COR-L47 (cell line): ENCODE measurements around the gene FIZ1.
A peak's percentile ranks its signal among the peaks of the same experiment; 100 is the strongest.

Source experiments
- DNase-seq: peaks from one replicate; lab custom pipeline; 2025; lab: John Stamatoyannopoulos, UW

Gene FIZ1, protein sequence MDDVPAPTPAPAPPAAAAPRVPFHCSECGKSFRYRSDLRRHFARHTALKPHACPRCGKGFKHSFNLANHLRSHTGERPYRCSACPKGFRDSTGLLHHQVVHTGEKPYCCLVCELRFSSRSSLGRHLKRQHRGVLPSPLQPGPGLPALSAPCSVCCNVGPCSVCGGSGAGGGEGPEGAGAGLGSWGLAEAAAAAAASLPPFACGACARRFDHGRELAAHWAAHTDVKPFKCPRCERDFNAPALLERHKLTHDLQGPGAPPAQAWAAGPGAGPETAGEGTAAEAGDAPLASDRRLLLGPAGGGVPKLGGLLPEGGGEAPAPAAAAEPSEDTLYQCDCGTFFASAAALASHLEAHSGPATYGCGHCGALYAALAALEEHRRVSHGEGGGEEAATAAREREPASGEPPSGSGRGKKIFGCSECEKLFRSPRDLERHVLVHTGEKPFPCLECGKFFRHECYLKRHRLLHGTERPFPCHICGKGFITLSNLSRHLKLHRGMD

DNA sequence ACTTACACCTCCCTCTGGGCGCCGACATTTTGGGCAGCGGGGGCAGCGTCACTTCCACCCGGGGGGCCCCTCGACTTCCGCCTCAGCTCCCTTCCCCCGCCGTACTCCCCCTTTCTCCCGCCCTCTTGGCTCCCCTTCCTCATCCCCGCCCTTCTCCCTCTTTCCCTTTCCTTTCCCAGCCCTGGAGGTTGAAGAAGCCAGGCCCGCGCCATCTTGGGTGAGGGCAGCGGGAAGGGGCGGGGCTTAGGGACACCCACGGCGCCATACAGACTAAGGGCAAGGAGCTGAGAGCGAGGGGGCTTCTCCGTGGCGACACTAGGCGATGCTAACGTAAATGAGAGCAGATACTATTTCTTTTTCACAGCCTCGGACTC, at the start of gene FIZ1:
Gene FIZ1, minus strand, starts transcription at position 50 of the 374 bp plus-strand sequence. CDS start 1,652 bp downstream, outside the sequence.
- DNase-seq = peak; percentile 97

DNA sequence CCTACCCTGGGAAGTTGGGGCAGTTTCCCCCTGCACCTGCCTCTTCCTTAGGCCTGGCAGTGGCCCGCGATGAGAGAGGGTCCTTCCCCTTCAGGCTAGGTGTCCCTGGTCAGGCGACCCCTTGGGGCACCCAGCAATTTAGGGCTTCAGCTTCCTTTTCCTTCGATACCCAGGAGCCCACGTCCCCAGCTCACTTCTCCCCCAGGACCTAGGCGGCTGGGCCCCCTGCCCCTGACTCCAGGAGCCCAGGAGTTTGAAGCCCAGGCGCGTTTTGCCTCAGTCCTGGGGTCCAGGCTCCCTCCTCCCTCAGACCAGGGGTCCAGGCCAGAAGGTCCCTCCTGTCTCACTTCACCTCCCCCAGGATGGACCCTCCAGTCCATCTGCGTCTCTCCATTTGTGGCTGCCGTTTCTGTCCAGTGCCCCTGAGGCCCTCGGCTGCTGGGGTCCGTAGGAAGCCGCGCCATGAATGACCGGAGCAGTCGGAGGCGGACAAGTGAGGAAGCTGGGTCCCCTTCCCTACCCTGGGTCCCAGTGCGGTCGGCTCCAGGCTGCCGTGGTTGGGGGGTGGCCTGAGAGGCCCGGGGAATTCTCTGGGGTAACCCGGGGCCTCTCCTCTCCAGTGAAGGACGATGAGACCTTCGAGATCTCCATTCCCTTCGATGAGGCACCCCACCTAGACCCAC, 49.4 kb upstream of the FIZ1 start:
- DNase-seq = no peak

DNA sequence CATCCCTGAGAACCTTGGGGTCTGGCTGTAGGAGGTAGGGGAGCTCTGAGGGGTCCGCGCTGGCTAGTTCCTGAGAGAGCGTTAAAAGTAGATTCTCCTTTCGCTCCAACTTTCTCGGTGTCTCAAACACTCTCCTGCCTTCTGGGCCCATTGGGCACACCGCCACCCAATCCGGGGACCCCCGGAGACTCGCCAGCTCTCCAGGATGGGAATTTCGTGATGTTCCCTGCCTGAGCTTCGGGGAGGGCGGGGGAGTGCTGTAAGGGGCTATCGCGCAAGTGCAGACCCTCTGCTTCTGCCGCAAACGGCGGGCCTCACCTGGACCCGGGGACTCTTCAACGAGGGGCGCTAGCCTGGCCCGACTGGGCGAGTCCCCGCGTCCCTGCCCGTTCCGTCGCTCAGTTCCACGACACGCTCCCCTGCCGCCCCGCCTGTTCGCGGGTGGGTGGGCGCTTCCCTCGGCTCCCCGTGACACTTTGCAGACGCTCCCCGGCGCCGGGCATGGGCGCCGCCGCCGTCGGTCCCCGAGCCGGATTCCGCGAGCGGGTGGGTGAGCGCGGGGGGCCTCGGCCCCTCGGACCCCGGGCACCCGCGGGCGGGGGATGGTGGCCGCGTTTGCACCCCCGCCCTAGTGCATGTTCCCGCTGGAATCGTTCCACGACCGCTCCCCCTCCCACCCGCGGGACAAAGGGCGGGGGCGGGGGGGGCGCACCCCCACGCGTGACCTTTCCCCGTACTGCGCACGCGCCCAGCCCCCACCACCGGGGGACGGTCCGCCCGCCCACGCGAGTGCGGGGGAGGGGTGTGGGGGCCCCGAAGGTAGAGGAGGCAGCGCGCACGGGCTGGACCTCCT, 48.6 kb upstream of the FIZ1 start, which contains the start of gene CCDC106:
Gene CCDC106, plus strand, starts transcription at position 481 of the 853 bp plus-strand sequence. CDS start 835 bp downstream, outside the sequence.
- DNase-seq = peak; percentile 62

DNA sequence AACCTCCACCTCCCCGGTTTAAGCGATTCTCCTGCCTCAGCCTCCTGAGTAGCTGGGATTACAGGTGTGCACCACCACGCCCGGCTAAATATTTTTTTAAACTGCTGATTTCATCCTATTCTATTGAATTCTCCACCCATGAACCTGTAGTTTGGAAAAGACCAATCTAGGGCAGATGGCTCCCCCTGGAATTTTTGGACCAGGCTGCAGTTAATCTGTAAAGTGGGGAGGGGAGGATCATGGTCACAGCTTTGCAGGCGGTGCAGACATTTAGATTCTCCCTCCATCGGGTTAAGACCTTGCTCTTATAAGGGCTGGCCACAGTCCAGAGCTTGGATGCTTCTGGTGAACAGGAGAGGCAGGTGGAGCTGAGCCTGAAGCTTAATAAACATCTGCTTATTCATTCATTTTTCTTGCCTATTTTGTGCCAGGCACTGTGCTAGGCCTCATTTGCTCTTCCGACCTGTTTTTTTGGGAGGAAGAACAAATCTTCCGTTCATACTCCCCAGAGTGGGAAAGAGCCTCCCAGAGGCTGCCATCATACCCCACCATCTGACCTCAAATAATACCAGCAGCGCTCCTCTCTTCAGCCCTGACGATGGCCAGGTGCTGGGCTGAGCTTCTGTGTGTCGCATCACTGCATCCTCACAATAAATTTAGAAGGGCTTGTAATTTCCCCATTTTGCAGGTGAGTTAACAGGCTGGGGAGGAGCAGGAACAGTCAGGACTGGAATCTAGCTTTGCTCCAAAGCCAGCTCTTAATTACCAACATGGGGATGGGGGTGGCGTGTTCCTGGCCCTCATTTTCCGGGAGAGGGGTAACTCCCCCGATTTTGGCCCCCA, 47.8 kb upstream of the FIZ1 start:
- no peak for DNase-seq

DNA sequence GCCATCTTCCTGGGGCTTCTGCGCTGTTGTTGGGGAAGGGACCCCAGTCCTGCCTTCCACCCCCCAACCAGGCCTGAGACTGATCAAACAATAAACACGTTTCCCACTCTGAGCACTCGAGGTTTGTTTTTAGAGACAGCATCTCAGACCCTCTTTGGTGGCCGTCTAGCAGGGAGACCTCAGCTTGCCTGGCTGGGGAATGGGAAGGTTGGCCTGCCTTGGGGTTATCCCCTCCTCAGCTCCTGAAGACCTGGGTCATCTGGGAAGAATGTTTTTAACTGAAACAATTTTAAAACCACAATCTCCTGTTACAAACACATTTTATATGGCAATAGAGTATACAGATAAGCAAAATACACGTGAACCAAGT, 46.2 kb upstream of the FIZ1 start:
- DNase-seq = no peak

DNA sequence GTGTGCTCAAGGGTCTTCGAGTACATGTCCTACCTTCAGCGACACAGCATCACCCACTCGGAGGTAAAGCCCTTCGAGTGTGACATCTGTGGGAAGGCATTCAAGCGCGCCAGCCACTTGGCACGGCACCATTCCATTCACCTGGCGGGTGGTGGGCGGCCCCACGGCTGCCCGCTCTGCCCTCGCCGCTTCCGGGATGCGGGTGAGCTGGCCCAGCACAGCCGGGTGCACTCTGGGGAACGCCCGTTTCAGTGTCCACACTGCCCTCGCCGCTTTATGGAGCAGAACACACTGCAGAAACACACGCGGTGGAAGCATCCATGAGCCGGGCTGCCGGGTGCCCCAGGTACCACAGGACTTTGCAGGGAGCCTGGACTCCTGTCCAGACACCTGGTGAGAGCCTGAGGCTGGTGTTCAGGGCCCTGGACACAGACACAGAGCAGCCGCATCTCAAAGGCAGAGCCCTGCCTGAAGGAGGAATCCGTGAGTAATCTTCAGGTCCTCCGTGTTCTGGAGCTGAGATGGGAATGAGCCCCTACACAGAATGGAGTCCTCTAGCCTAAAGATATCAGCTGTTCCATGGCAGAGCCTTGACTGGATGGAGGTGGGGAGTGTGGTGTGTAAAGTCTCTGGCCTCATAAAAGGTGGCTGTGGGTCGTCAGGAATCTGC, 45.7 kb upstream of the FIZ1 start:
- DNase-seq = no peak

DNA sequence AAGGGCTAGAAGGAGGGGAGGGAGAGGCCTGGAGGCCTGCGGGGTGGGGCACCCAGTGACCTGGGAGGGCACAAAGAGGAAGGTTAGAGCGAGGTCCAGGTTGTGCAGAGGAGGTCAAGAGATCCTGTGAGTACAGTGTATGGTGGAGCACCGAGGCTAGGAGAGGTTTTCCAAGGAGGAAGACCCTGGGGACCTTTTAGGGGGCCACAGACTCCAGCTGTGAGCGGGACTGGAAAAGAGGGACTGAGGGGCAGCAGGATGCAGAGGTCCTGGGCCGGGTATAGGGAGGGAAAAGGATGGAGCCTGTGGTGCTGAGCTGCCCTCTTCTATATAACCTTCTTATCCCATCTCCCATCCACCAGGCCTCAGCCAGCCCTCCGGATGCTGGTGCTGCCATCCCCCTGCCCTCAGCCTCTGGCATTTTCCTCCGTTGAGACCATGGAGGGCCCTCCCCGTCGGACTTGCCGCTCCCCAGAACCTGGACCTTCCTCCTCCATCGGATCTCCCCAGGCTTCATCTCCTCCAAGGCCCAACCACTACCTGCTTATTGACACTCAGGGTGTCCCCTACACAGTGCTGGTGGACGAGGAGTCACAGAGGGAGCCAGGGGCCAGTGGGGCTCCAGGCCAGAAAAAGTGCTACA, 45.0 kb upstream of the FIZ1 start:
- no peak for DNase-seq

DNA sequence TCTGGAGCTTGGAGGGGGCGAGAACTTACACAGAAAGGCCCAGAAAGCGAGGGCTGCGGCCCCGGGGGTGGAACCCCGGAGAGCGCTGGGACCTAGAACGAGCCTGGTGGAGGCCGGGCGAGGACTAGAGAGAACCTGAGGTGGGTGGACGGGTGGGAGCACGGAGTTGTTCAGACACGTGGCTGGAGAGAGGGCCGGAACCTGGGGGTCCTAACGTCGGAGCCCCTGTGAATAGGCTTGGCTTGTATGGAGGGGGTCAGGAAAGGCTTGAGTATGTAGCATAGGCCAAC, 44.5 kb upstream of the FIZ1 start:
- no peak for DNase-seq

DNA sequence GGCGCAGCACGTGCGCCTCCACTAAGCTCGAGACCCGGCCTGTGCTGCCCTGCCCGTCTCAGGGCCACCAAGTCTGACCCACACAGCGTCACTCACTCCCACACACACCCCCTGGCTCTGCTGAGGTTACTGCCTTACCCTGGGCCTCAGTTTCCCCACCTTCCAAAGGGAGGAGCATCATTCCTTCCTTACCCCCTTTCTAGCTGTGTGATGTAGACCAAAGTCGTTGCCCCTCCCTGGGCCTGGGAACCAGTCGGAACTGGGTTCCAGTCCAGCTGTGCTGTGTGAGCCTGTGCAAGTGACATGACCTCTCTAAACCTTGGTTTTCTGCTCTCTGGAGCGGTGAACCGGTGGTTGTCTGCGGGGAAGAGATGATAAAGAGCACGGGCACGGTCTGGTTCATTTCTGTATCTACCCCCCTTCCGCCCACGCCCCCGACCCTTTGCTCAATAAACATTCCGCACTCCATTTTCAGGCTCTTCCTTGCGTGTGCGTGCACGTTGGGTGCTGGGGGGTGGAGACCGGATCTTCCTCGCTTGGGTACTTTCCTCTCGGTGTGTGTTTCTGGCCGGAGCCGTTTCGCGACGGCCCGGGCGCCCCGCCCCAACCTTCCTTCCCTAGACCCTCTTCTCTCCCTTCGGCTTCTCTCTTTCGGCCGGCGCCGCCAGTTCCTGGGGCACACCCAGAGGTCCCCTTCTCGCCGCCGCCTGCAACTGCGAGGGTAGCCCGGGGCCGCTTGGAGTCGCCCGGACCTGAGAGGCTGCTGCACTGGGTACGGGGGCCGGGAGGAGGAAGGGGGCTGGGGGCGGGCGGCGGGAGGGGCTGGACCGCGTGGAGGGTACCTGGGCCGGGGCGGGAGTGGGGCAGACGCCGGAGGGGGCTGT, 43.9 kb upstream of the FIZ1 start, which contains the start of gene ZNF581:
Gene ZNF581, plus strand, starts transcription at position 647 of the 884 bp plus-strand sequence. CDS start 923 bp downstream, outside the sequence.
- DNase-seq = peak; percentile 45

DNA sequence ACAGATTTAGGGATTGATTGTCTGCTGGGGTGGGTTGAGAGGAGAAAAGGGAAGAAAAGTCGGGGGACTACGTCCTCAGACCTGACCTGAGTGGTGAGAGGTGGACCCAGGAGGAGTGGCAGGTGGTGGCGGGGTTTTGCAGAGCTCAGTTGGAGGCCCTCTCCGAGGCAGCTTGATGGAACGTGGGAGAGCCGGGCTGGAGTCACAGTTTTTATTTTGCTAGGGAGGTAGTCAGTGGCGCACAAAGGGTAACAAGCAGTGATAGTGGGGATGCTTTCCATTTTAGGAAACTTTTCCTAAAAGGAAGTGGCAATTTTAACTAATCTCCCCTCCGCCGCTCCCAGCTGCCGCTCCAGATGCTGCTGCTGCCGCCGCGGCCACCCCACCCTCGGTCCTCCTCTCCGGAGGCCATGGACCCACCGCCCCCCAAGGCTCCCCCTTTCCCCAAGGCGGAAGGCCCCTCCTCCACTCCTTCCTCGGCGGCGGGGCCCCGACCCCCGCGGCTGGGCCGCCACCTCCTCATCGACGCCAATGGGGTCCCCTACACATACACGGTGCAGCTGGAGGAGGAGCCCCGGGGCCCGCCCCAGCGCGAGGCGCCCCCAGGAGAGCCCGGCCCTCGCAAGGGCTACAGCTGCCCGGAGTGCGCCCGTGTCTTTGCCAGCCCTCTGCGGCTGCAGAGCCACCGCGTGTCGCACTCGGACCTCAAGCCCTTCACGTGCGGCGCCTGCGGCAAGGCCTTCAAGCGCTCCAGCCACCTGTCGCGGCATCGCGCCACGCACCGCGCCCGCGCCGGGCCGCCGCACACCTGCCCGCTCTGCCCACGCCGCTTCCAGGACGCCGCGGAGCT, 43.1 kb upstream of the FIZ1 start:
- DNase-seq = no peak

DNA sequence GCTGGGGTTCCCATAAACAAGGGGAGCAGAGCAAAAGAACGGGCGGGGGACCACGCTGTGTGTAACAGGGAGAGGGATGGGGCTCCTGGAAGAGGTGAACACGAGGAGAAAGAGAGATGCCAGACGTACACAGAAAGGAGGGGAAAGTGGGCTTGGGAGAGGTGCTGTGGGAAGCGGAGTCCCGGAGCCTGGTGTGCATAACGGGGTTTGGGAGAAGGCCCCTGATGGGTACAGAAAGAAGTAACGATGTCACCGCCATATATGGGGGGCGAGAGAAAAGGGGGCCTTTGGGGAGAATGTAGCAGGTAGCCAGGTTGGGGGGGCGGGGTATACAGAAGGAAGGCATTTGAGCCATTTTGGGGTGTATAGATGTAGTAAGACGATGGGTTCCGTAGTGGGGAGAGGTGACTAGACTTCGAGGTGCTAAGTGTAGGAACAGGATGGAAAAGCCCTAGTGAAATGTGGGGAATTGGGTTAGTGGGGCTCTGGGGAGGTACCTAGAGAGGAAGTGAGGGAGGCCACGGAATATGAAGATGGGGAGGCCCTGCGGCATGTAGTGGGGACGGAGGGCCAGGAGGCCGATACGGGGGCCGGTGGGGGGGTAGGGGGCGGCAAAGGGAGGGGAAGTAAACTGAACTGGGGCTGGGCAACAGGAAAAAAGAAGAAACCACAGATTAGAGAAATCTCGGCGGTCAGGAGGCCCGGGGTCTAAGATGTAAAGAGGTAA, 42.3 kb upstream of the FIZ1 start:
- DNase-seq = no peak

DNA sequence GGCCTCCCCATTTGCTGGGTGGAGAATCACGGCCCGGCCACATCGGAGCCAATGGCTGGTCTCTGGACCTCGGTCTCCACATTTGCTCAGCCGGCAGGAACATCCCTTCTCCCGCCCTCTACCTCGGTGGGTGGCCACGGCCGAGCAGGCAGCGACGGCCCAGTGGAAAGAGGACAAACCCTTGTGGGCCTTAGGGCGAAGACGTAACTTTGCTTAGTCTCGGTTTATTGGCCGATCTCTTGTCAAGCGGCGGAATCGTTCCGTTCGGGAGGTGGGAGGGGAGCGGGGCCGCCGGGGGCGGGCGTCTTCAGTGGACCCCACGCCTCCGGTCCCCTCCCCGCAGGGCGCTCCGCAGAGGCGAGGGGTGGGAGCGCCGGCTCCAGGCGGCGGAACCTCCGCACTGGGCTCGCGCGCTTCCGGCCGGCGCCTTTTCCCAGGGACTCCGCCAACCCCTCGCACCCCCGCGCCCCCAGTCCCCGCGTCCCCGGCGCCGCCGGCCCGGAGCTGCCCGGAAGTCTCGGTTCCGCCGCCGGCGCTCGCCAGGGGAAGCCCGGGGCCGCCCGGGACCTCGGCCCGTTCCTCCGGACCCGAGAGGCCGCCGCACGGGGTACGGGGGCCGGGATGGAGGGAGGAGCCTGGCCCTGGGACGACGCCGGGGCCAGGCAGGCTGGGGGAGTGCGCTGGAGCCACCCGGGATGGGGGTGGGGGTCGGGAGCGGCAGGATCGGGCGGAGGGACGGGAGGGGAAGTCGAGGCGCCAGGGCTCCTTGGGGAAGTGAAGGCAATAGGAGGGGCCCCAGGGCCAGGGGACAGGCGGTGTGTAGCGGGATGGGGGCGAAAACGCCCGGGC, 41.5 kb upstream of the FIZ1 start, which contains the start of gene ZNF580:
Gene ZNF580, plus strand, starts transcription at position 426 of the 849 bp plus-strand sequence. CDS start 1,507 bp downstream, outside the sequence.
- DNase-seq = peak; percentile 54

DNA sequence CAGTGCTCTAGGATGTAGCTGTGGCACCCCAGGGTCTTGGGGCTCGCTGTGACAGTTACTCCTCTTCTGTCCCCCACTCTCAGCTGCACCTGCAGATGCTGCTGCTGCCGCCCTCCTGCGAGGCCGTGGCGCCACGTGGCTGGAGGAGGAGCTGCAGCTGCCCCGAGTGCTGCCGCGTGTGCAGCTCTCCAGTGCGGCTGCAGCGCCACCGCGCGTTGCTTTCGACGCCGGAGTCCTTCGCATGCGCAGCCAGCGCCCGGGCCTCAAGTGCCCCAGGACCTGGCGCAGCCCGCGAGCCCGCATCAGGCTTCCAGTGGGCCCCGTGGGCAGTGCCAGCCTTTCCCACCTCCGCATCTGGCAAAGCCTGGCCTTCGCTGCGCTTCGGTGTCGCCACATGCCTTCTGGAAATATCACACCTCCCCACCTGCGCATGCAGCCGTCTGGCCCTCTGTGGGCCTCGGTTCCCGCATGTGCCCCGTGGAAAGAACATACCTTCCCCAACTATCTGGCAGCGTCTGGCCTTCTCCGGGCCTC, 40.8 kb upstream of the FIZ1 start:
- peak; percentile 59 for DNase-seq

DNA sequence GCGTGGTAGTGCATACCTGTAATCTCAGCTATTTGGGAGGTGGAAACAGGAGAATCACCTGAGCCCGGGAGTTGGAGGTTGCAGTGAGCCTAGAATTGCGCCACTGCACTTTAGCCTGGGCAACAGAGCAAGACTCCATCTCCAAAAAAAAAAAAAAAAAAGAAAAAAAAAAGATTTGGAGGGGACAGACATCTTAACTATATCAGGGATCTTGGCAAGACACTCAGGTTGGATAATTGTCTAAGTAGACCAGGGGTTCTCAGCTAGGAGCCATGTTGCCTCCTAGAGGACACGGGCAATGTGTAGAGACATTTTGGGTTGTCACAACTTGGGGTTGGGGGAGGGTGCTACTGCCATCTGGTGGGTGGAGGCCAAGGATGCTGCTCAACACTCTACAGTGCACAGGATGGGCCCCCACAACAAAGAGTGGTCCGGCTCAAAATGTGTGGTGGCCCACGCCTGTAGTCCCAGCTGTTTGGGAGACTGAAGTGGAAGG, 39.6 kb upstream of the FIZ1 start:
- DNase-seq = peak; percentile 58

DNA sequence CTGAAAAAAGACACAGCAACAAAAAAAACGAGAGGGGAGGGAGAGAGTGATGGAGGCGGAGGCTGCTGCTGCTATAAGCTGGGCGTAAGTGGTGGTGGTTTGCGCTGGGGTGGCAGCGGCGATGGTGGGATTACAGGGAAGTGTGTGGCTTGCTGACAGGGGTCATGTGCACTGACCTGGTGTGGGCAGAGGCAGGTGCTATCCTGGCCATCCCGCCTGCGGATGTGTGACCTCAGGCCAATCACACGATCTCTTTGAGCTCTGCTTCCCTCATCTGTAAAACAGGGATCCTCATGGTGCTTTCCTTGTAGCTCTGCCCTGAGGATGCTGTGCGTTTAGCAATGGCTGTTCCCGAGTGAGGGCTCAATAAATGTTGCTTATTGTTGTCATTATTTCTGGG, 38.2 kb upstream of the FIZ1 start:
- no peak for DNase-seq

DNA sequence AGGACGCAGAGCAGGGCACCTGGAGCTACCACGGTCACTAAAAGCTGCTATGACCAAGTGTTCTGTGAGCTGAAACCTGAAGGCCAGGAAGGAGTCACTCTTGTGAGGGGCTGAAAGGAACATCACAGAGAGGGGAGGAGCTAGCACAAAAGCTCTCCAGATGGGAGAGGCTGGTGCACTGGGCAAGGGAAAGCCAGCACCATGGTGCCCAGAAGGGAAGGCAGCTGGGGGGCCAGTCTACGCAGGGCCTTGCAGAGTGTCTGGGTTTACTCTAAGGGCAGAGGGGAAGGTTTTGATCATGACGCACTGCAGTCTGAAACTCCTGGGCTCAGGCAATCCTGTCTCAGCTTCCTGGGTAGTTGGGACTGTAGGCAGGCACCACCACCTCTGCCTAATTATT, 37.4 kb upstream of the FIZ1 start:
- DNase-seq = no peak
